ENCODE data around the gene GASK1A.

- no peak for TF ChIP-seq BHLHE40 (IDR thresholded peaks at IDR 0.05; ENCODE audit: borderline replicate concordance)
- TF ChIP-seq SP1 (IDR thresholded peaks at IDR 0.05) = no peak
- no peak for TF ChIP-seq TARDBP (IDR thresholded peaks at IDR 0.05)
- TF ChIP-seq, protein P1, sequence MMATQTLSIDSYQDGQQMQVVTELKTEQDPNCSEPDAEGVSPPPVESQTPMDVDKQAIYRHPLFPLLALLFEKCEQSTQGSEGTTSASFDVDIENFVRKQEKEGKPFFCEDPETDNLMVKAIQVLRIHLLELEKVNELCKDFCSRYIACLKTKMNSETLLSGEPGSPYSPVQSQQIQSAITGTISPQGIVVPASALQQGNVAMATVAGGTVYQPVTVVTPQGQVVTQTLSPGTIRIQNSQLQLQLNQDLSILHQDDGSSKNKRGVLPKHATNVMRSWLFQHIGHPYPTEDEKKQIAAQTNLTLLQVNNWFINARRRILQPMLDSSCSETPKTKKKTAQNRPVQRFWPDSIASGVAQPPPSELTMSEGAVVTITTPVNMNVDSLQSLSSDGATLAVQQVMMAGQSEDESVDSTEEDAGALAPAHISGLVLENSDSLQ (IDR thresholded peaks at IDR 0.05) = peak; percentile 58; the same call in 1 of the 2 replicates
- no peak for TF ChIP-seq CTBP1 (IDR thresholded peaks at IDR 0.05; ENCODE audit: borderline replicate concordance)
- no peak for TF ChIP-seq FOXK2 (IDR thresholded peaks at IDR 0.05)
- no peak for TF ChIP-seq ELF4 (IDR thresholded peaks at IDR 0.05)
Measured at GRCh38 chr3:43086460-43087165, 107.5 kb downstream of the GASK1A start.

All from HEK293T (cell line).